Loucy (cell line): Measurements from ENCODE around the gene RSPH9.

Source experiments
- H2AFZ ChIP-seq: fragments of 200-600 bp; sonication (generic); 2 replicates; pipeline ENCODE4 v1.6.0; 2016; ENCODE audit warnings: antibody characterized with exemption, mild to moderate bottlenecking, low read length, moderate library complexity
- H3F3A ChIP-seq: fragments of 200-600 bp; 2 replicates; pipeline ENCODE4 v1.6.0; 2016; ENCODE audit warnings: antibody characterized with exemption, low read depth, mild to moderate bottlenecking
- H3K27me3 ChIP-seq: fragments of 200-600 bp; sonication (generic); 2 replicates; pipeline ENCODE4 v1.6.1; 2014; ENCODE audit warnings: low read length, mild to moderate bottlenecking; ENCODE audit not compliant: insufficient read depth, poor library complexity, severe bottlenecking
- H3K36me3 ChIP-seq: fragments of 200-600 bp; sonication (generic); 2 replicates; pipeline ENCODE4 v1.6.1; 2016; ENCODE audit warnings: low read length; ENCODE audit not compliant: insufficient read depth
- H3K4me1 ChIP-seq: fragments of 200-600 bp; sonication (generic); 2 replicates; pipeline ENCODE4 v1.5.1; 2014; ENCODE audit warnings: low read length, mild to moderate bottlenecking; ENCODE audit not compliant: insufficient read depth, poor library complexity, severe bottlenecking
- H3K4me2 ChIP-seq: fragments of 200-600 bp; sonication (generic); 2 replicates; pipeline ENCODE4 v1.6.0; 2014; ENCODE audit warnings: antibody characterized with exemption, low read length, low read depth, mild to moderate bottlenecking; ENCODE audit not compliant: poor library complexity, severe bottlenecking
- H3K4me3 ChIP-seq: fragments of 200-600 bp; sonication (generic); 2 replicates; pipeline ENCODE4 v1.5.1; 2014; ENCODE audit warnings: low read length, mild to moderate bottlenecking, mixed read lengths; ENCODE audit not compliant: poor library complexity, severe bottlenecking
- H3K79me2 ChIP-seq: fragments of 200-600 bp; sonication (generic); 2 replicates; pipeline ENCODE4 v1.6.1; 2014; ENCODE audit warnings: low read length; ENCODE audit not compliant: insufficient read depth
- H3K9ac ChIP-seq: fragments of 200-600 bp; sonication (generic); 2 replicates; pipeline ENCODE4 v1.6.0; 2014; ENCODE audit warnings: mild to moderate bottlenecking, low read depth, low read length, moderate library complexity; ENCODE audit not compliant: poor library complexity, severe bottlenecking
- H3K9me2 ChIP-seq: fragments of 200-600 bp; sonication (generic); replicated peaks from 2 replicates; pipeline ENCODE4 v1.6.1; 2016; ENCODE audit warnings: low read depth, low read length, mixed read lengths
- H3K9me3 ChIP-seq: fragments of 200-600 bp; sonication (generic); 2 replicates; pipeline ENCODE4 v1.6.1; 2014; ENCODE audit warnings: mild to moderate bottlenecking, antibody characterized with exemption, low read length, low read depth; ENCODE audit not compliant: insufficient read depth
- H4K20me1 ChIP-seq: fragments of 200-600 bp; sonication (generic); 2 replicates; pipeline ENCODE4 v1.6.0; 2014; ENCODE audit warnings: antibody characterized with exemption, low read length, mild to moderate bottlenecking; ENCODE audit not compliant: insufficient read depth, poor library complexity, severe bottlenecking
- EZH2phosphoT487 ChIP-seq: fragments of 200-600 bp; IDR thresholded peaks from 2 replicates; pipeline ENCODE4 v1.6.1; 2018; ENCODE audit warnings: antibody characterized with exemption, mild to moderate bottlenecking, moderate library complexity, borderline replicate concordance
- TF ChIP-seq, protein P1 (sequence below): fragments of 200-600 bp; sonication (generic); conservative IDR thresholded peaks from 2 replicates; pipeline ENCODE4 v1.5.1; 2014; ENCODE audit warnings: mild to moderate bottlenecking, antibody characterized with exemption, low read length

Gene RSPH9

GRCh38 chr6:43720999-43721398 is 76.2 kb downstream of the RSPH9 start:
- no peaks in the 10 kb centered on the region for H3K27me3 ChIP-seq
- no peaks in the 10 kb centered on the region for H3K36me3 ChIP-seq
- peaks cover 18% of the 10 kb centered on the region for H3K4me1 ChIP-seq
- H4K20me1 ChIP-seq, result no peaks in the 10 kb centered on the region
- H3K4me2 ChIP-seq, result no peak overlapping the region
- H3K9me2 ChIP-seq, result no peaks in the 10 kb centered on the region
- no peak overlapping the region for H3K9ac ChIP-seq
- no peak overlapping the region for H3K4me3 ChIP-seq
- TF ChIP-seq EZH2phosphoT487, result no peak
- TF ChIP-seq, protein P1, sequence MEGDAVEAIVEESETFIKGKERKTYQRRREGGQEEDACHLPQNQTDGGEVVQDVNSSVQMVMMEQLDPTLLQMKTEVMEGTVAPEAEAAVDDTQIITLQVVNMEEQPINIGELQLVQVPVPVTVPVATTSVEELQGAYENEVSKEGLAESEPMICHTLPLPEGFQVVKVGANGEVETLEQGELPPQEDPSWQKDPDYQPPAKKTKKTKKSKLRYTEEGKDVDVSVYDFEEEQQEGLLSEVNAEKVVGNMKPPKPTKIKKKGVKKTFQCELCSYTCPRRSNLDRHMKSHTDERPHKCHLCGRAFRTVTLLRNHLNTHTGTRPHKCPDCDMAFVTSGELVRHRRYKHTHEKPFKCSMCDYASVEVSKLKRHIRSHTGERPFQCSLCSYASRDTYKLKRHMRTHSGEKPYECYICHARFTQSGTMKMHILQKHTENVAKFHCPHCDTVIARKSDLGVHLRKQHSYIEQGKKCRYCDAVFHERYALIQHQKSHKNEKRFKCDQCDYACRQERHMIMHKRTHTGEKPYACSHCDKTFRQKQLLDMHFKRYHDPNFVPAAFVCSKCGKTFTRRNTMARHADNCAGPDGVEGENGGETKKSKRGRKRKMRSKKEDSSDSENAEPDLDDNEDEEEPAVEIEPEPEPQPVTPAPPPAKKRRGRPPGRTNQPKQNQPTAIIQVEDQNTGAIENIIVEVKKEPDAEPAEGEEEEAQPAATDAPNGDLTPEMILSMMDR, result no peak
- H3K79me2 ChIP-seq, result no peaks in the 10 kb centered on the region
- H3K9me3 ChIP-seq, result no peaks in the 10 kb centered on the region
- H2AFZ ChIP-seq, result no peak overlapping the region
- H3F3A ChIP-seq, result no peaks in the 10 kb centered on the region
